Liver (tissue), 3 donors: Measurements from ENCODE around the gene OSBPL9.

Source experiments
- EGR1 ChIP-seq, 2 donors: IDR thresholded peaks; 2 replicates each; pipeline ENCODE4 v1.6.1; 2016 to 2018; ENCODE audit warnings: antibody characterized with exemption in 2 of 2, low read depth in 2 of 2
- GABPA ChIP-seq, 2 donors: IDR thresholded peaks in 1 of 2; conservative IDR thresholded peaks in 1 of 2; 2 replicates each; pipeline ENCODE4 v1.6.1; 2016; ENCODE audit warnings: antibody characterized with exemption in 2 of 2, mild to moderate bottlenecking in 1 of 2, moderate library complexity in 1 of 2
- HNF4A ChIP-seq, 2 donors: conservative IDR thresholded peaks; 2 replicates each; pipeline ENCODE4 v1.6.1; 2016; ENCODE audit warnings: antibody characterized with exemption in 2 of 2, mild to moderate bottlenecking in 2 of 2
- RAD21 ChIP-seq, 2 donors: IDR thresholded peaks; 2 replicates each; pipeline ENCODE4 v1.6.1; 2016; ENCODE audit warnings: antibody characterized with exemption in 2 of 2, mild to moderate bottlenecking in 2 of 2
- RXRA ChIP-seq, 2 donors: IDR thresholded peaks; 2 replicates each; pipeline ENCODE4 v1.6.1; 2017 to 2018; ENCODE audit warnings: antibody characterized with exemption in 2 of 2, mild to moderate bottlenecking in 1 of 2
- SP1 ChIP-seq: IDR thresholded peaks from 2 replicates; pipeline ENCODE4 v1.6.1; 2018; ENCODE audit warnings: antibody characterized with exemption, mild to moderate bottlenecking
- YY1 ChIP-seq: IDR thresholded peaks from 2 replicates; pipeline ENCODE4 v1.6.1; 2016; ENCODE audit warnings: antibody characterized with exemption, mild to moderate bottlenecking
- TF ChIP-seq, protein P1 (sequence below): fragments of 150-350 bp; IDR thresholded peaks from 2 replicates; pipeline ENCODE4 v1.5.1; 2017; ENCODE audit warnings: improper control_type of control experiment, low read depth, low read length; ENCODE audit not compliant: missing input control
- TF ChIP-seq, protein P2 (sequence below): IDR thresholded peaks from 2 replicates; pipeline ENCODE4 v1.6.1; 2016; ENCODE audit warnings: antibody characterized with exemption
- TF ChIP-seq, protein P3 (sequence below): IDR thresholded peaks from 2 replicates; pipeline ENCODE4 v1.6.1; 2016; ENCODE audit warnings: antibody characterized with exemption, mild to moderate bottlenecking
- TF ChIP-seq, protein P4 (sequence below): IDR thresholded peaks from 2 replicates; pipeline ENCODE4 v1.6.1; 2016; ENCODE audit warnings: antibody characterized with exemption
- donor health status: healthy.
- donor health status: healthy.

DNA sequence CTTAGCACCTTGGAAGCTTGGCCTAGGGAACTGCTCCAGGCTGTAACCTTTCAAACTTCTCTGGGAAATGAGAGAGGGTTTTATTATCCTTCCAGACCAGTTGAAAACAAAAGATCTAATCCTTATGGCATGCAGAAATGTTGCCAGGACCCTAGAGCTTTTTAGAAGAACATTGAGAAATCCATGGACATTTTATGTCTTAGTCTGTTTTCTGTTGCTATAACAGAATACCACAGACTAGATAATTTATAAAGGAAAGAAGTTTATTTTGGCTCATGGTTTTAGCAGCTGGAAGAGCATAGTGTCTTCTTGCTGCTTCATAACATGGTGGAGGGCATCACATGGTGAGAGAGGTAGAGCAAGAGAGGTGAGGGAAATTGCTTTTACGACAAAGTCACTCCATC lies 25.8 kb downstream of the OSBPL9 start:
- no peak for TF ChIP-seq GABPA (IDR thresholded peaks at IDR 0.05 in 1 of 2, conservative IDR thresholded peaks at IDR 0.05 in 1 of 2)
- TF ChIP-seq, protein P1, sequence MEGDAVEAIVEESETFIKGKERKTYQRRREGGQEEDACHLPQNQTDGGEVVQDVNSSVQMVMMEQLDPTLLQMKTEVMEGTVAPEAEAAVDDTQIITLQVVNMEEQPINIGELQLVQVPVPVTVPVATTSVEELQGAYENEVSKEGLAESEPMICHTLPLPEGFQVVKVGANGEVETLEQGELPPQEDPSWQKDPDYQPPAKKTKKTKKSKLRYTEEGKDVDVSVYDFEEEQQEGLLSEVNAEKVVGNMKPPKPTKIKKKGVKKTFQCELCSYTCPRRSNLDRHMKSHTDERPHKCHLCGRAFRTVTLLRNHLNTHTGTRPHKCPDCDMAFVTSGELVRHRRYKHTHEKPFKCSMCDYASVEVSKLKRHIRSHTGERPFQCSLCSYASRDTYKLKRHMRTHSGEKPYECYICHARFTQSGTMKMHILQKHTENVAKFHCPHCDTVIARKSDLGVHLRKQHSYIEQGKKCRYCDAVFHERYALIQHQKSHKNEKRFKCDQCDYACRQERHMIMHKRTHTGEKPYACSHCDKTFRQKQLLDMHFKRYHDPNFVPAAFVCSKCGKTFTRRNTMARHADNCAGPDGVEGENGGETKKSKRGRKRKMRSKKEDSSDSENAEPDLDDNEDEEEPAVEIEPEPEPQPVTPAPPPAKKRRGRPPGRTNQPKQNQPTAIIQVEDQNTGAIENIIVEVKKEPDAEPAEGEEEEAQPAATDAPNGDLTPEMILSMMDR = no peak
- TF ChIP-seq HNF4A (conservative IDR thresholded peaks at IDR 0.05) = no peak
- TF ChIP-seq SP1 = no peak
- TF ChIP-seq RAD21 (IDR thresholded peaks at IDR 0.05) = no peak
- no peak for TF ChIP-seq EGR1 (IDR thresholded peaks at IDR 0.05; ENCODE audit: low read depth in 2 of 2)
- TF ChIP-seq, protein P2, sequence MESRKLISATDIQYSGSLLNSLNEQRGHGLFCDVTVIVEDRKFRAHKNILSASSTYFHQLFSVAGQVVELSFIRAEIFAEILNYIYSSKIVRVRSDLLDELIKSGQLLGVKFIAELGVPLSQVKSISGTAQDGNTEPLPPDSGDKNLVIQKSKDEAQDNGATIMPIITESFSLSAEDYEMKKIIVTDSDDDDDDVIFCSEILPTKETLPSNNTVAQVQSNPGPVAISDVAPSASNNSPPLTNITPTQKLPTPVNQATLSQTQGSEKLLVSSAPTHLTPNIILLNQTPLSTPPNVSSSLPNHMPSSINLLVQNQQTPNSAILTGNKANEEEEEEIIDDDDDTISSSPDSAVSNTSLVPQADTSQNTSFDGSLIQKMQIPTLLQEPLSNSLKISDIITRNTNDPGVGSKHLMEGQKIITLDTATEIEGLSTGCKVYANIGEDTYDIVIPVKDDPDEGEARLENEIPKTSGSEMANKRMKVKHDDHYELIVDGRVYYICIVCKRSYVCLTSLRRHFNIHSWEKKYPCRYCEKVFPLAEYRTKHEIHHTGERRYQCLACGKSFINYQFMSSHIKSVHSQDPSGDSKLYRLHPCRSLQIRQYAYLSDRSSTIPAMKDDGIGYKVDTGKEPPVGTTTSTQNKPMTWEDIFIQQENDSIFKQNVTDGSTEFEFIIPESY = no peak
- TF ChIP-seq, protein P3, sequence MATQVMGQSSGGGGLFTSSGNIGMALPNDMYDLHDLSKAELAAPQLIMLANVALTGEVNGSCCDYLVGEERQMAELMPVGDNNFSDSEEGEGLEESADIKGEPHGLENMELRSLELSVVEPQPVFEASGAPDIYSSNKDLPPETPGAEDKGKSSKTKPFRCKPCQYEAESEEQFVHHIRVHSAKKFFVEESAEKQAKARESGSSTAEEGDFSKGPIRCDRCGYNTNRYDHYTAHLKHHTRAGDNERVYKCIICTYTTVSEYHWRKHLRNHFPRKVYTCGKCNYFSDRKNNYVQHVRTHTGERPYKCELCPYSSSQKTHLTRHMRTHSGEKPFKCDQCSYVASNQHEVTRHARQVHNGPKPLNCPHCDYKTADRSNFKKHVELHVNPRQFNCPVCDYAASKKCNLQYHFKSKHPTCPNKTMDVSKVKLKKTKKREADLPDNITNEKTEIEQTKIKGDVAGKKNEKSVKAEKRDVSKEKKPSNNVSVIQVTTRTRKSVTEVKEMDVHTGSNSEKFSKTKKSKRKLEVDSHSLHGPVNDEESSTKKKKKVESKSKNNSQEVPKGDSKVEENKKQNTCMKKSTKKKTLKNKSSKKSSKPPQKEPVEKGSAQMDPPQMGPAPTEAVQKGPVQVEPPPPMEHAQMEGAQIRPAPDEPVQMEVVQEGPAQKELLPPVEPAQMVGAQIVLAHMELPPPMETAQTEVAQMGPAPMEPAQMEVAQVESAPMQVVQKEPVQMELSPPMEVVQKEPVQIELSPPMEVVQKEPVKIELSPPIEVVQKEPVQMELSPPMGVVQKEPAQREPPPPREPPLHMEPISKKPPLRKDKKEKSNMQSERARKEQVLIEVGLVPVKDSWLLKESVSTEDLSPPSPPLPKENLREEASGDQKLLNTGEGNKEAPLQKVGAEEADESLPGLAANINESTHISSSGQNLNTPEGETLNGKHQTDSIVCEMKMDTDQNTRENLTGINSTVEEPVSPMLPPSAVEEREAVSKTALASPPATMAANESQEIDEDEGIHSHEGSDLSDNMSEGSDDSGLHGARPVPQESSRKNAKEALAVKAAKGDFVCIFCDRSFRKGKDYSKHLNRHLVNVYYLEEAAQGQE = no peak
- no peak for TF ChIP-seq YY1
- TF ChIP-seq, protein P4, sequence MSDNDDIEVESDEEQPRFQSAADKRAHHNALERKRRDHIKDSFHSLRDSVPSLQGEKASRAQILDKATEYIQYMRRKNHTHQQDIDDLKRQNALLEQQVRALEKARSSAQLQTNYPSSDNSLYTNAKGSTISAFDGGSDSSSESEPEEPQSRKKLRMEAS = no peak
- TF ChIP-seq RXRA (IDR thresholded peaks at IDR 0.05) = no peak
